Peyer's patch (tissue), 4 donors: Measurements from ENCODE around the gene FOLH1.
"Not testable (repeated sequence)": the region's sequence is repeated elsewhere in the genome, so short reads cannot be mapped to it uniquely, and the experiment has no call there.

Experiments
- POLR2A ChIP-seq, 2 donors: fragments of 450-650 bp; IDR thresholded peaks; one replicate each; pipeline ENCODE4 v1.5.1; 2017; ENCODE audit warnings: antibody characterized with exemption in 2 of 2, mild to moderate bottlenecking in 2 of 2, moderate library complexity in 2 of 2
- TF ChIP-seq, protein P1 (sequence below), 6 experiments: fragments of 450-650 bp in 4 of 6; fragments of 200-600 bp in 2 of 6; sonication (generic) in 1 of 6; IDR thresholded peaks; one replicate each; pipeline ENCODE4 v1.5.1; 2017 to 2019; ENCODE audit warnings: antibody characterized with exemption in 6 of 6, mild to moderate bottlenecking in 3 of 6, moderate library complexity in 1 of 6

DNA sequence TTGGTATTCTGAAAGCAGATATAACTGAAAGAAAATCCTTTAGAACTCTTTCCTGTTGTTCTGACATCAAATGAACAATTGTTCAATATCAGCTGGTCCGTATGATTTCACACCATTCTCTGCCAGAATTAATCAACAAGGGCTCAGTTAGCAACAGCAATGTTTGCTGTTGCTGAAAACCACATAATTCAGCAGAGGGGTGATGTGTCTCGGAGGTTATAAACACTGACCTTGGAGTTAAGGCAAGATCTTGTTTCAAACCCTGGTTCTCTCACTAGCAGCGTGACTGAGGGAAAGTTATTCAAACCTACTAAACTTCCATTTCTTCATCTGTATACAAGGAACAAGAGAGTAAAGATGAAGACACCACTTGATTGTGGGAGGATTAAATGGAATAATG lies 36.8 kb downstream of the FOLH1 start:
- TF ChIP-seq, protein P1, sequence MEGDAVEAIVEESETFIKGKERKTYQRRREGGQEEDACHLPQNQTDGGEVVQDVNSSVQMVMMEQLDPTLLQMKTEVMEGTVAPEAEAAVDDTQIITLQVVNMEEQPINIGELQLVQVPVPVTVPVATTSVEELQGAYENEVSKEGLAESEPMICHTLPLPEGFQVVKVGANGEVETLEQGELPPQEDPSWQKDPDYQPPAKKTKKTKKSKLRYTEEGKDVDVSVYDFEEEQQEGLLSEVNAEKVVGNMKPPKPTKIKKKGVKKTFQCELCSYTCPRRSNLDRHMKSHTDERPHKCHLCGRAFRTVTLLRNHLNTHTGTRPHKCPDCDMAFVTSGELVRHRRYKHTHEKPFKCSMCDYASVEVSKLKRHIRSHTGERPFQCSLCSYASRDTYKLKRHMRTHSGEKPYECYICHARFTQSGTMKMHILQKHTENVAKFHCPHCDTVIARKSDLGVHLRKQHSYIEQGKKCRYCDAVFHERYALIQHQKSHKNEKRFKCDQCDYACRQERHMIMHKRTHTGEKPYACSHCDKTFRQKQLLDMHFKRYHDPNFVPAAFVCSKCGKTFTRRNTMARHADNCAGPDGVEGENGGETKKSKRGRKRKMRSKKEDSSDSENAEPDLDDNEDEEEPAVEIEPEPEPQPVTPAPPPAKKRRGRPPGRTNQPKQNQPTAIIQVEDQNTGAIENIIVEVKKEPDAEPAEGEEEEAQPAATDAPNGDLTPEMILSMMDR (IDR thresholded peaks at IDR 0.05): not testable (repeated sequence)
- TF ChIP-seq POLR2A (IDR thresholded peaks at IDR 0.05): not testable (repeated sequence)
